Heart right ventricle (tissue), 16 donors: ENCODE data around the gene CEL. TPM values are rescaled to one million over a fixed set of nuclear protein-coding genes. Genes with fewer than 3 reads are reported as not detected.

ENCODE experiments used
- ATAC-seq, 8 donors: fragments of 200-7000 bp; cut with Tn5 transposase; one replicate each; pipeline ENCODE4 v1.9.1; 2020; ENCODE audit warnings: mild to moderate bottlenecking in 8 of 8, moderate library complexity in 8 of 8, moderate number of reproducible peaks in 1 of 8
- DNase-seq, 2 donors: peaks; one replicate each; pipeline ENCODE4 v3.0.0-alpha.2; 2020
- H3K27ac ChIP-seq, 10 donors: fragments of 200-600 bp; sonication (generic) in 2 of 10; one replicate each; pipeline versions ENCODE4 v1.5.0 to v1.8.0; 2020 to 2022; ENCODE audit warnings: mild to moderate bottlenecking in 3 of 10
- H3K27me3 ChIP-seq, 7 donors: fragments of 200-600 bp; one replicate each; pipeline ENCODE4 v1.8.0; 2021 to 2022; ENCODE audit warnings: mild to moderate bottlenecking in 2 of 7
- H3K36me3 ChIP-seq, 9 donors: fragments of 200-600 bp; sonication (generic) in 1 of 9; one replicate each; pipeline versions ENCODE4 v1.5.0 to v1.8.0; 2020 to 2022; ENCODE audit warnings: mild to moderate bottlenecking in 2 of 9
- H3K4me1 ChIP-seq, 9 donors: fragments of 200-600 bp; sonication (generic) in 1 of 9; one replicate each; pipeline versions ENCODE4 v1.5.0 to v1.8.0; 2020 to 2022; ENCODE audit warnings: mild to moderate bottlenecking in 4 of 9
- H3K4me3 ChIP-seq, 10 donors: fragments of 200-600 bp; sonication (generic) in 2 of 10; one replicate each; pipeline versions ENCODE4 v1.5.0 to v1.8.0; 2020 to 2022; ENCODE audit warnings: mild to moderate bottlenecking in 7 of 10, moderate library complexity in 2 of 10
- H3K9me3 ChIP-seq, 11 donors: fragments of 200-600 bp in 10 of 11; sonication (generic) in 2 of 11; one replicate each; pipeline versions ENCODE4 v1.5.0 to v1.8.0; 2013 to 2022; ENCODE audit warnings: mild to moderate bottlenecking in 2 of 11, control low read depth in 1 of 11, moderate library complexity in 1 of 11
- CTCF ChIP-seq, 9 donors: fragments of 200-600 bp; sonication (generic) in 2 of 9; IDR thresholded peaks; one replicate each; pipeline versions ENCODE4 v1.5.0 to v1.8.0; 2021 to 2022; ENCODE audit warnings: antibody characterized with exemption in 9 of 9, mild to moderate bottlenecking in 5 of 9, moderate library complexity in 1 of 9
- WGBS, 2 donors: extraction: QIAGEN DNeasy Blood & Tissue Kit; methylation state at CpG; one replicate each; pipeline ENCODE4 v1.1.7; 2013; ENCODE audit warnings: inconsistent platforms in 1 of 2; 5-methylcytosine and 5-hydroxymethylcytosine counted together
- intact Hi-C, 10 donors: fragments of 100-400 bp; cut with DNase I; formaldehyde crosslinking; loops; one replicate each; pipeline versions ENCODE4 v1.11.1 to v1.14.2; 2022
- polyA plus RNA-seq, 2 donors: library from polyadenylated mRNA; stranded (reverse); fragments of 200-250 nt; gene quantifications; one replicate each; pipeline ENCODE4 v1.2.3, GENCODE V29; 2013
- total RNA-seq, 10 donors: library from RNA; stranded (reverse); fragmentation: NEBNext Ultra II Directional in 3 of 10; extraction: Animal tissue kit (Norgen Biotek cat#: 25700) in 3 of 10; gene quantifications; one replicate each; pipeline versions ENCODE4 v1.2.1 to v1.2.4, GENCODE V29; 2021 to 2023
- donor health status: Arrhythmogenic right ventricular cardiomyopathy.
- donor health status: ischemic (EF 13 %, LVEDD 7.1; RV severe dilation, severe dysfunction).
- donor health status: healthy with polysubstance abuse.
- donor health status: DM: no; HTN: yes; CAD: no.
- donor health status: DM: no; HTN: no; CAD: no.
- donor health status: ischemic (EF 25% LVEDD 6.9; RV normal size, moderate dysfunction).
- donor health status: ischemic (EF 25% LVEDD 5.7; RV mildly dilated, moderate dysfunction).
- donor health status: healthy.
- donor health status: DM: yes; HTN: yes; CAD: no.
- donor health status: Ischemic cardiomyopathy.
- donor health status: ischemic (EF 35%, LVEDD 5.7; RV mildly dilated, moderate dysfunction).
- donor health status: nonischemic (EF 11% LVEDD 7.7; RV severe dilation, severe dysfunction).
- donor health status: DM: yes; HTN: yes; CAD: no.
- donor health status: PGD.
- donor health status: ischemic (EF 29% LVEDD 5.4; RV normal size, mild dysfunction).
- donor health status: nonischemic (EF 23%, LVEDD 6.1; RV moderate dilation, normal function).

Gene CEL
- total and polyA plus RNA-seq, 12 donors, result 1.5 to 10.1 (median 2.8) TPM

GRCh38 chr9:133046196-133046899, 15.4 kb upstream of the CEL start:
- ATAC-seq, result no peak
- DNase-seq, result no peak
- Histone ChIP-seq H3K4me1 (no peaks in the 10 kb centered on the region), H3K4me3 (no peak overlapping the region), H3K36me3 (peaks cover 0 to 100% (median 46%) of the 10 kb centered on the region in 9 donors), H3K9me3 (no peaks in the 10 kb centered on the region), H3K27me3 (no peaks in the 10 kb centered on the region), H3K27ac (no peak overlapping the region)
- no peak for TF ChIP-seq CTCF (IDR thresholded peaks at IDR 0.05)
- intact Hi-C loops, result loop anchor here in 4 of 10 donors (5.0 to 10.0 kb wide), 3 partner anchors 48 to 101 kb away; no protein-coding TSS in a partner anchor
- WGBS, 2 donors, result 95 to 99% methylated on average over 9 of the region's 9 CpGs

- H3K27ac ChIP-seq, result no peak overlapping the region
- no peak for DNase-seq
- H3K9me3 ChIP-seq, result no peaks in the 10 kb centered on the region
- WGBS, 2 donors, result 90 to 96% methylated on average over 7 of the region's 7 CpGs
- H3K4me1 ChIP-seq, result no peaks in the 10 kb centered on the region
- H3K27me3 ChIP-seq, result no peaks in the 10 kb centered on the region
- no peak overlapping the region for H3K4me3 ChIP-seq
- peaks cover 0 to 100% (median 51%) of the 10 kb centered on the region in 9 donors for H3K36me3 ChIP-seq
- no peak for TF ChIP-seq CTCF (IDR thresholded peaks at IDR 0.05)
- ATAC-seq, result no peak
- intact Hi-C loops, result loop anchor here in 4 of 10 donors (5.0 to 10.0 kb wide), 3 partner anchors 48 to 100 kb away; no protein-coding TSS in a partner anchor
Observed at GRCh38 chr9:133046900-133047295, 14.9 kb upstream of the CEL start.

- no peak for DNase-seq
- 50 to 51% methylated on average over 5 of the region's 5 CpGs for WGBS, 2 donors
- peaks cover 0 to 2% (median 0%) of the 10 kb centered on the region in 9 donors for H3K4me1 ChIP-seq
- no peak overlapping the region for H3K27ac ChIP-seq
- no peak overlapping the region for H3K4me3 ChIP-seq
- TF ChIP-seq CTCF (IDR thresholded peaks at IDR 0.05), result peak in 7 of 9 donors; percentile 32 to 54 (median 50)
- intact Hi-C loops, result loop anchor here in 4 of 10 donors (5.0 to 10.0 kb wide), 3 partner anchors 46 to 99 kb away; no protein-coding TSS in a partner anchor
- H3K27me3 ChIP-seq, result no peaks in the 10 kb centered on the region
- H3K9me3 ChIP-seq, result no peaks in the 10 kb centered on the region
- peaks cover 0 to 98% (median 39%) of the 10 kb centered on the region in 9 donors for H3K36me3 ChIP-seq
- ATAC-seq, result peak in 3 of 8 donors; percentile 45 to 66 (median 54)
Observed at GRCh38 chr9:133048595-133048994, 13.2 kb upstream of the CEL start.

- TF ChIP-seq CTCF (IDR thresholded peaks at IDR 0.05), result no peak
- intact Hi-C loops, result loop anchor here in 4 of 10 donors (5.0 to 10.0 kb wide), 3 partner anchors 46 to 98 kb away; no protein-coding TSS in a partner anchor
- Histone ChIP-seq H3K9me3 (no peaks in the 10 kb centered on the region), H3K27me3 (no peaks in the 10 kb centered on the region), H3K4me1 (peaks cover 0 to 6% (median 0%) of the 10 kb centered on the region in 9 donors), H3K4me3 (no peak overlapping the region), H3K27ac (no peak overlapping the region), H3K36me3 (peaks cover 0 to 98% (median 36%) of the 10 kb centered on the region in 9 donors)
- no peak for ATAC-seq
- no peak for DNase-seq
- 92 to 94% methylated on average over 13 of the region's 13 CpGs for WGBS, 2 donors
Observed at GRCh38 chr9:133049043-133049442, 12.7 kb upstream of the CEL start.
